GM23338 (cell line): ENCODE results near the gene MYO5C. TPM values are rescaled to one million over a fixed set of nuclear protein-coding genes. Genes with fewer than 3 reads are reported as not detected.
A peak's percentile ranks its signal among the peaks of the same experiment; 100 is the strongest.

Source experiments
- ATAC-seq: fragments of 200-7000 bp; cut with Tn5 transposase; 3 replicates; pipeline ENCODE4 v1.9.1; 2020
- DNase-seq: peaks from one replicate; pipeline ENCODE4 v3.0.0-alpha.2; 2015; ENCODE audit warnings: low spot score
- H2AFZ ChIP-seq: fragments of 200-600 bp; sonication (generic); 2 replicates; pipeline ENCODE4 v1.8.0; 2016; ENCODE audit warnings: antibody characterized with exemption, mild to moderate bottlenecking, moderate library complexity
- H3F3A ChIP-seq: fragments of 200-600 bp; sonication (generic); replicated peaks from 2 replicates; pipeline ENCODE4 v1.8.0; 2017; ENCODE audit warnings: antibody characterized with exemption, mixed run types, low read depth
- H3K27ac ChIP-seq: fragments of 200-600 bp; sonication (generic); 2 replicates; pipeline ENCODE4 v1.6.1; 2016; ENCODE audit warnings: low read depth
- H3K27me3 ChIP-seq: fragments of 200-600 bp; sonication (generic); 2 replicates; pipeline ENCODE4 v1.8.0; 2016; ENCODE audit warnings: mild to moderate bottlenecking, mixed run types, moderate library complexity; ENCODE audit not compliant: insufficient read depth
- H3K36me3 ChIP-seq: fragments of 200-600 bp; sonication (generic); 2 replicates; pipeline ENCODE4 v1.8.0; 2016; ENCODE audit warnings: mild to moderate bottlenecking; ENCODE audit not compliant: insufficient read depth
- H3K4me1 ChIP-seq: fragments of 200-600 bp; sonication (generic); 2 replicates; pipeline ENCODE4 v1.8.0; 2016; ENCODE audit warnings: mild to moderate bottlenecking, moderate library complexity; ENCODE audit not compliant: insufficient read depth
- H3K4me2 ChIP-seq: fragments of 200-600 bp; sonication (generic); 2 replicates; pipeline ENCODE4 v1.7.1; 2017; ENCODE audit warnings: mixed run types
- H3K4me3 ChIP-seq: fragments of 200-600 bp; sonication (generic); 2 replicates; pipeline ENCODE4 v1.6.1; 2016; ENCODE audit warnings: mixed run types
- H3K79me2 ChIP-seq: fragments of 200-600 bp; sonication (generic); replicated peaks from 2 replicates; pipeline ENCODE4 v1.8.0; 2017; ENCODE audit warnings: mild to moderate bottlenecking; ENCODE audit not compliant: insufficient read depth
- H3K9me2 ChIP-seq: fragments of 200-600 bp; sonication (generic); 2 replicates; pipeline ENCODE4 v1.8.0; 2017; ENCODE audit not compliant: insufficient read depth
- H4K20me1 ChIP-seq: fragments of 200-600 bp; sonication (generic); replicated peaks from 2 replicates; pipeline ENCODE4 v1.8.0; 2017; ENCODE audit warnings: mild to moderate bottlenecking; ENCODE audit not compliant: insufficient read depth
- H3K27ac Mint-ChIP-seq: 2 replicates; pipeline ENCODE4 v1.8.0; 2020; ENCODE audit warnings: inconsistent platforms, mild to moderate bottlenecking, moderate library complexity, mixed read lengths
- H3K27me3 Mint-ChIP-seq: 3 replicates; pipeline ENCODE4 v1.8.0; 2022; ENCODE audit warnings: low read depth, mild to moderate bottlenecking, moderate library complexity, mixed read lengths, inconsistent platforms; ENCODE audit not compliant: insufficient read depth, poor library complexity
- H3K36me3 Mint-ChIP-seq: 3 replicates; pipeline ENCODE4 v1.8.0; 2021; ENCODE audit warnings: low read depth, mild to moderate bottlenecking, inconsistent platforms, moderate library complexity, mixed read lengths
- H3K4me1 Mint-ChIP-seq: 3 replicates; pipeline ENCODE4 v1.8.0; 2020; ENCODE audit warnings: mild to moderate bottlenecking, inconsistent platforms, mixed read lengths
- H3K4me3 Mint-ChIP-seq: 3 replicates; pipeline ENCODE4 v1.8.0; 2021; ENCODE audit warnings: moderate library complexity, mild to moderate bottlenecking, inconsistent platforms, mixed read lengths
- H3K9me3 Mint-ChIP-seq: 3 replicates; pipeline ENCODE4 v1.8.0; 2020; ENCODE audit warnings: moderate library complexity, mild to moderate bottlenecking, inconsistent platforms, mixed read lengths
- CREB1 ChIP-seq: fragments of 250-450 bp; sonication (Bioruptor Pico); IDR thresholded peaks from 2 replicates; pipeline ENCODE4 v1.5.0; 2020; ENCODE audit warnings: low read depth, mild to moderate bottlenecking, moderate library complexity
- CTCF ChIP-seq, 2 experiments: fragments of 200-600 bp in 1 of 2; sonication (generic) in 1 of 2; conservative IDR thresholded peaks; 2 replicates each; pipeline versions ENCODE4 v1.5.1 to v1.6.1; 2016 to 2017; ENCODE audit warnings: antibody characterized with exemption in 2 of 2, low read depth in 2 of 2, mild to moderate bottlenecking in 2 of 2, moderate library complexity in 1 of 2
- ETS1 ChIP-seq: IDR thresholded peaks from 2 replicates; pipeline ENCODE4 v1.6.1; 2016; ENCODE audit warnings: antibody characterized with exemption
- POLR2AphosphoS5 ChIP-seq: IDR thresholded peaks from 2 replicates; pipeline ENCODE4 v1.6.1; 2016; ENCODE audit warnings: antibody characterized with exemption, low read depth
- ZNF114 ChIP-seq: fragments of 250-450 bp; sonication (Bioruptor Pico); IDR thresholded peaks from 2 replicates; pipeline ENCODE4 v1.5.0; 2020; ENCODE audit warnings: mild to moderate bottlenecking, moderate library complexity
- ZNF331 ChIP-seq: fragments of 250-450 bp; sonication (Bioruptor Pico); IDR thresholded peaks from 2 replicates; pipeline ENCODE4 v1.5.0; 2020; ENCODE audit warnings: low read depth, mild to moderate bottlenecking, moderate library complexity
- ZNF462 ChIP-seq: fragments of 250-450 bp; sonication (Bioruptor Pico); IDR thresholded peaks from 2 replicates; pipeline ENCODE4 v1.5.0; 2020; ENCODE audit warnings: mild to moderate bottlenecking, moderate library complexity
- polyA plus RNA-seq: library from polyadenylated mRNA; unstranded; fragments of >200 nt; fragmentation: Nextera tagmentation; extraction: Ambion mirVana; gene quantifications from 2 replicates; pipeline ENCODE4 v1.2.1, GENCODE V29; 2016
- total RNA-seq: library from RNA; depleted of rRNA; stranded (reverse); fragments of >200 nt; shearing (Covaris generic); gene quantifications from 2 replicates; pipeline ENCODE4 v1.2.3, GENCODE V29; 2014

MYO5C gene
- total and polyA plus RNA-seq, 2 experiments from 2014 or later = 7.9 to 28.8 TPM

GRCh38 chr15:52289629-52290081 lies 5.9 kb downstream of the MYO5C start (continued):
- TF ChIP-seq ETS1 (no peak), ZNF331 (CRISPR knock-in tag) (no peak), ZNF114 (no peak), ZNF462 (CRISPR knock-in tag) (no peak), CREB1 (CRISPR knock-in tag) (no peak), POLR2AphosphoS5 (no peak)

- ATAC-seq (no peak), DNase-seq (no peak)
- H3K4me3 ChIP-seq = no peak overlapping the region
- peaks cover 19% of the 10 kb centered on the region for H3K9me3 Mint-ChIP-seq
- H4K20me1 ChIP-seq = no peaks in the 10 kb centered on the region
- peaks cover 54% of the 10 kb centered on the region for H3K36me3 Mint-ChIP-seq
- H3K27ac Mint-ChIP-seq = peak overlapping the region; percentile 60; the same call in 1 of the 2 replicates
- H3K4me1 ChIP-seq = no peaks in the 10 kb centered on the region
- no peaks in the 10 kb centered on the region for H3F3A ChIP-seq
- H3K4me2 ChIP-seq = no peak overlapping the region
- H2AFZ ChIP-seq = no peak overlapping the region
- no peaks in the 10 kb centered on the region for H3K9me2 ChIP-seq
- peaks cover 20% of the 10 kb centered on the region for H3K79me2 ChIP-seq
- H3K36me3 ChIP-seq = peaks cover 4% of the 10 kb centered on the region; the same call in 1 of the 2 replicates
- H3K27me3 Mint-ChIP-seq = peaks cover 5% of the 10 kb centered on the region
- no peak overlapping the region; the same call in 2 of the 3 replicates for H3K4me3 Mint-ChIP-seq
- H3K4me1 Mint-ChIP-seq = peaks cover 31% of the 10 kb centered on the region
- H3K27me3 ChIP-seq = no peaks in the 10 kb centered on the region
- no peak overlapping the region for H3K27ac ChIP-seq
- no peak for TF ChIP-seq ZNF462 (CRISPR knock-in tag)
- no peak for TF ChIP-seq CTCF (conservative IDR thresholded peaks at IDR 0.05; ENCODE audit: low read depth in 2 of 2)
Observed at GRCh38 chr15:52288986-52289385, 6.6 kb downstream of the MYO5C start.
